T-helper 1 cell treated with Interleukin-12 subunit alpha and Interleukin-12 subunit beta and Interleukin-4 antibody, amounts not matched to agents 30 ng/mL and 1 ng/mL, for 36 hours (primary cell): ENCODE data around the gene TANGO2. TPM values are rescaled to one million over a fixed set of nuclear protein-coding genes. Genes with fewer than 3 reads are reported as not detected.
"Not testable (repeated sequence)": the region's sequence is repeated elsewhere in the genome, so short reads cannot be mapped to it uniquely, and the experiment has no call there.

Experiments
- intact Hi-C: fragments of 100-400 bp; cut with micrococcal nuclease; formaldehyde crosslinking; loops from one replicate; pipeline ENCODE4 v1.15.1; 2024
- total RNA-seq: library from RNA; stranded (reverse); gene quantifications from 2 replicates; pipeline ENCODE4 v1.2.3, GENCODE V29; 2022

Gene TANGO2
- total RNA-seq, 1 donor from 2014 or later: 48.7 TPM

GRCh38 chr22:20060700-20061480 lies 40.0 kb downstream of the TANGO2 start:
- intact Hi-C loops: no loop called here

GRCh38 chr22:20061481-20061861 lies 40.6 kb downstream of the TANGO2 start:
- intact Hi-C loops: no loop called here

GRCh38 chr22:20062043-20062765 lies 41.3 kb downstream of the TANGO2 start:
- intact Hi-C loops: no loop called here

- intact Hi-C loops: no loop called here
Observed at GRCh38 chr22:20062766-20063083, 41.8 kb downstream of the TANGO2 start.

GRCh38 chr22:20063271-20064139 lies 42.6 kb downstream of the TANGO2 start:
- intact Hi-C loops: no loop called here

- intact Hi-C loops: no loop called here
Observed at GRCh38 chr22:20064140-20064480, 43.2 kb downstream of the TANGO2 start.

GRCh38 chr22:20064545-20065262 lies 43.8 kb downstream of the TANGO2 start:
- intact Hi-C loops: no loop called here

- intact Hi-C loops: no loop called here
Observed at GRCh38 chr22:20065896-20066616, 45.1 kb downstream of the TANGO2 start.

- intact Hi-C loops: no loop called here
Observed at GRCh38 chr22:20066617-20067383, 45.9 kb downstream of the TANGO2 start.

- intact Hi-C loops: not testable (repeated sequence)
Observed at GRCh38 chr22:20067384-20067682, 46.4 kb downstream of the TANGO2 start.

- intact Hi-C loops: no loop called here
Observed at GRCh38 chr22:20068640-20069039, 47.7 kb downstream of the TANGO2 start.

- intact Hi-C loops: no loop called here
Observed at GRCh38 chr22:20069331-20070042, 48.6 kb downstream of the TANGO2 start.

- intact Hi-C loops: no loop called here
Observed at GRCh38 chr22:20071524-20071972, 50.6 kb downstream of the TANGO2 start.

GRCh38 chr22:20076627-20077172 lies 55.8 kb downstream of the TANGO2 start:
- intact Hi-C loops: no loop called here

- intact Hi-C loops: loop anchor here (1.0 to 5.0 kb wide), 5 partner anchors 20 to 63 kb away; partner anchors contain the start of genes TANGO2, TRMT2A and ZDHHC8
Observed at GRCh38 chr22:20079745-20080444, 59.0 kb downstream of the TANGO2 start, which contains the start of gene DGCR8. DGCR8 (plus strand) TSS chr22:20080241; CDS start chr22:20085964, 5,723 bp downstream.

GRCh38 chr22:20080445-20080775 lies 59.5 kb downstream of the TANGO2 start:
- intact Hi-C loops: loop anchor here (1.0 to 5.0 kb wide), 5 partner anchors 20 to 63 kb away; partner anchors contain the start of genes TANGO2, TRMT2A and ZDHHC8

GRCh38 chr22:20080776-20081654 lies 60.1 kb downstream of the TANGO2 start:
- intact Hi-C loops: loop anchor here (1.0 to 5.0 kb wide), 5 partner anchors 19 to 64 kb away; partner anchors contain the start of genes TANGO2, TRMT2A and ZDHHC8
